HG03175 (cell line): Measurements from ENCODE around the gene HDAC5.
"Not testable (repeated sequence)": the region's sequence is repeated elsewhere in the genome, so short reads cannot be mapped to it uniquely, and the experiment has no call there.

Source experiments
- ATAC-seq: cut with Tn5 transposase; IDR thresholded peaks from one replicate; pipeline ENCODE4 v1.9.1; 2021; ENCODE audit warnings: mild to moderate bottlenecking, moderate library complexity; ENCODE audit not compliant: unreplicated experiment

Gene HDAC5

DNA sequence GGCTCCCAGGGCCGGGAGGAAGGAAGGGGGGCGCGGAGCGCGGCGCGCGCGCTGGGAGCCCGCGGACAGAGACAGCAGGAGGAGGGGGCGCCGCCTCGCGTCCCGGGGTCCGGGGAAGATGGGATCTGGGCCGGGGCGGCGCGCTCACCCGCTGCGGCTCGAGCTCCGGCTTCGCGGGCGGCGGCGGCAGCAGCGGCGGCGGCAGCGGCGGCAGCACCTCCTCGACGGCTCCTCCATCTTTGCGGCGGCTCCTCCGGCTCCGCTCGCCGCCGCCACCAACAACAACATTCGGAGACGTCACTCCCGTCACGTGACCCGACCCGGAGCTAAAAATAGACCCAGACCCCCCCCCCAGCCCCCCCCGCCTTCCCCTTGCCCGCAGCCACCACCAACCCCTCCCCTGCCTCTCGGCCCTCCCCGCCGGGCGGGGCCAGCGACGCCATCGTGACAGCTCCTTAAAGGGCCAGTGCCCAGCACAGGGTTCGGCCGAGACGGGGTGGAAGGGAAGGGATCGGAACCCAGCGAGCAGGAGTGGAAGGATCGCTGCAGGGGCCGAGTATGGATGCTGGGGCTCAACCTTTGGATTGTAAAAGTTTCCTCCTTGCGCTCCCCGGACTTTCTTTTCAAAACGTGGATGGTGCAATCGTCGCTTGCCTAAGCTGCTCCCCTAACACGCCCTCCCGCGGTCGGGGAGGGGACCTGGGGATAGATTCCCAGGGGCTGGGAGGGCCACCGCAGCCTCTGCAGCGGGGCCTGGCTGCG, at the start of gene HDAC5:
TSS of gene HDAC5 (minus strand) at position 286 of the 762 bp plus-strand sequence. CDS start 6,126 bp downstream, outside the sequence.
- peak; percentile 91 for ATAC-seq

DNA sequence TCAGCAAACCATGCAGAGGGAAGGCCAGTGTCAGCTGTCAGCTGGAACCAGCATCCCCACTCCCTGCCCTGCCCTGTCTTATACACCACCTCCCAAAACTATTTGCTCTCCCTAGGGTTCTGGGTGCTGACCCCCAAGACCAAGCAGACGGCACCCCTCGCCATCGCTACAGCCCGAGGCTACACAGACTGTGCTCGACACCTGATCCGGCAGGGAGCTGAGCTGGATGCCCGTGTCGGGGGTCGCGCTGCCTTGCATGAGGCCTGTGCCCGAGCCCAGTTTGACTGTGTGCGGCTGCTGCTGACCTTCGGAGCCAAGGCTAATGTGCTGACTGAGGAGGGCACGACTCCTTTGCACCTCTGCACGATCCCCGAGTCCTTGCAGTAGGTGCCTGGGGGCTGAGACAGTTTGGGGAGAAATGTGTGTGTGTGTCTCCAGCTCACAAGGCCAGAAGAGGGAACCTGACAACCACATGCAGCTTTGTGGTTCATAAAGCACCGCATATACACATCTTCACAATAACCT, 48.6 kb upstream of the HDAC5 start:
- no peak for ATAC-seq

DNA sequence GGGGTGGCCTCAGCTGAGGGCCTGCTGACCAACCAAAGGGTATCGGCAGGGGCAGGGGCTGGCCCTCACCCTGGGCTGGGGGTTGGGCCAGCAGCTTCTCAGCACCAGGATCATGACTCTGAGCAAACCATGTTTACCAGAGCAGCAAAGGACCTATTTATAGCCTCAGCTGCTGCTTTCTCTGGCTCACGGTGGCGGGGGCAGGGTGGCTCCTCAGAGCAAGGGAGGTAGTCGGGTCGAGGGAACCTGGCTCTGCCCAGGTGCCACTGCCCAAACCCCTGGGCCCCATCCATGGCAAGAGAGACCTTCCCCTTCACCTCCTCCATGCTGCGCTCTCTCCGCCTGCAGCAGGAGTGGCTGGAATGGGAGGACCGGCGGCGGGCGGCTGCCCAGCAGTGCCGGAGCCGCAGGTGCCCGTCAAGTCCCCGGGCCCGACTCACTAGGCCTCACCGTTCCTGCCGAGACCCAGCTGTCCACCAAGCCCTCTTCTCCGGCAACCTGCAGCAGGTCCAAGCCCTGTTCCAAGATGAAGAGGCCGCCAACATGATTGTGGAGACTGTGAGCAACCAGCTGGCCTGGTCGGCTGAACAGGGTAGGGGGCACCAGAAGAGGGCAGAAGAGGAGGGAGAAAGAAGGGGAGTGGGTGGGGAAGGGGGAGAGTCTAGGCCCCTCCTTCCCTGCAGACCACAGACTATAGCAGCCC, 47.2 kb upstream of the HDAC5 start, which contains the start of gene ASB16:
TSS of gene ASB16 (plus strand) at position 206 of the 703 bp plus-strand sequence. CDS start at position 292, 86 bp downstream.
- no peak for ATAC-seq

GRCh38 chr17:44170135-44170498, 46.7 kb upstream of the HDAC5 start:
- ATAC-seq = no peak

DNA sequence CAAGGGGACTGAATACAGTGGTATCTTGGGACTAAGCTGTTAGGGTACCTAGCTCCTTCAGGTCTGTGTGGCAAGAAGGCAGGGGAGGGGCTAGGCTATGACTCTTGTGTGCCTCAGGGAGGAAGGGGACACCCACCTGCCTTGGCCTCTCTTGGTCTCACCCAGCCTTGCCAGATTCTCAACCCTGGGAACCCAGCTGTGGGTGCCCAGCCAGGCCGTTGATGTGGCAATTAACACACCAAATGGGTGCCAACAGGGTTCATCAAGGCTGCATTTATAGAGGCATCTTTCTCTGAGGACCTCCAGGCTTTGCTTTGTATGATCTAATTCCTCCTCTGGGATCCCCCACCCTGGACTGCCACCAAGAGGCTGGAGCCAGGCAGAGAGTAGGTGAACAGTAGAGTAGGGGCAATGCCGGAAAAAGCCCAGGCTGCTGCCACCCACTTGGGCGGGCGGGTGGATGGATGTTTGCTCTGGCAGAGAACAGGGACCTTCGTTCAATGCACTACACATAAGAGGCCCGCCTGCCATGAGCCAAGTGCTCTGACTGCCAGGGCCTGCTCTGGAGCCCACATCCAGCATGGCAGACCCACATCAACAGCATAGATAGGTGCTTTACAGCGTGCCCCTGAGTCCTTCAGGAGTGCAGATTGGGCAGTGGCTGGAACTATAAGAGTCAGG, 43.9 kb upstream of the HDAC5 start:
- ATAC-seq = no peak

DNA sequence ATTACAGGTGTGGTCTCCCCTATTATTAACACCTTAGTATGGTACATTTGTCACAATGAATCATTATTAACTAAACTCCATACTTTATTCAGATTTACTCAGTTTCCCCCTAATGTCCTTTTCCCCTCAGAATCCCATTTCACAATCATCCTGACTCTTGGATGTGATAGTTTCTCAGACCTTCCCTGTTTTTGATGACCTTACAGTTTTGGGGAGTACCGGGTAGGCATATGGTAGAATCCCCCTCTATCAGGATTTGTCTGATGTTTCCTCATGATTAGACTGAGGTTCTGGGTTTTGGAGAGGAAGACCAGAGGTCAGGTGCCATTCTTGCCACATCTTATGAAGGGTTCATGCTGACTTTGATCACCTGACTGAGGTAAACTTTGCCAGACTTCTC, 41.0 kb upstream of the HDAC5 start:
- ATAC-seq = no peak

- ATAC-seq = no peak
These were observed 36.2 kb upstream of the HDAC5 start for GRCh38 chr17:44159519-44160210.

- ATAC-seq = no peak
These were observed 32.0 kb upstream of the HDAC5 start for GRCh38 chr17:44155488-44155887.

DNA sequence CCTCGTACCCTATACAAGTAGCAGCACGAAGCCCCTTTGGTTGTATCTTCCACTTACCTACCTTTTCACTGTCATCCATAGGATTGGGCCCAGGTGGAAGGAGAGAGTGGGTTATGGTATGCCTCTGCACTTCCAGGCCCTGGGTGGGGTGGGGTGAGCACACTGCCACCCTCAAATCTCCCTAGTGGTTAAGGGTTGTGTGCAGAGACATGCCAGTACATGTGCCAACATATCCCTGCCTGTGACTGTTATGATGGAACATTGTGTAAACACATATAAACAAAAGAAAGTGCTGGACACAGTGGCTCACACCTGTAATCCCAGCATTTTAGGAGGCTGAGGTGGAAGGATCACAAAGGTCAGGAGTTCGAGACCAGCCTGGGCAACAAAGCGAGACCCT, 29.4 kb upstream of the HDAC5 start:
- no peak for ATAC-seq

GRCh38 chr17:44149750-44150329, 26.4 kb upstream of the HDAC5 start:
- ATAC-seq = no peak

DNA sequence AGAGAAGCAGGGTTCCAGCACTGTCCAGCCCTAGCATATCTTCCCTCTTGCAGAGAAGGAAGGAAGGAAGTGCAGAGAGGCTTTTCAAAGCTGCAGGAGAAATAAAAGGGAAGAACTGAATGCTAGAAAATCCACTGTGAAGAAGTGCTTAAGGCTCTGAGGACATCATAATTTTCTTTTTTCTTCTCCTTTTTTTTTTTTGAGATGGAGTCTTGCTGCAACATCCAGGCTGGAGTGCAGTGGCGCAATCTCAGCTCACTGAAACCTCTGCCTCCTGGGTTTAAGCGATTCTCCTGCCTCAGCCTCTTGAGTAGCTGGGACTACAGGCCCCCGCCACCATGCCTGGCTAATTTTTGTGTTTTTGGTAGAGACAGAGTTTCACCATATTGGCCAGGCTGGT, 25.6 kb upstream of the HDAC5 start:
- ATAC-seq = not testable (repeated sequence)

DNA sequence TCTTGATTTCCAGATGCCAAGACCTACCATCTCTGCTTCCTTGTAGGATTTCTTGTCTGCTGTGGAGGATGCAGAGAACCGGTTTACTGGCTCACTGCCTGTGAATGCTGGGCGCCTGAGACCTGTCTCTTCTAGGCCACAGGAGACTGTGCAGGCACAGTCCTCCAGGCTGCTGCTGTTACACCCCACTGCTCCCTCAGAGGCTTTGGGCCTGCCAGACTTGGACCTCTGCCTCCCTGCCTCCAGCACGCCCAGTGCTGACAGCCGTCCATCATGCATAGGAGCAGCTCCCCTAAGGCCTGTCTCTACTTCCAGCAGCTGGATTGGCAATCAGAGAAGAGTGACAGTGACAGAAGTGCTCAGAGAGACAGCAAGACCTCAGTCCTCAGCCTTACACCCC, 24.4 kb upstream of the HDAC5 start:
- ATAC-seq = no peak

DNA sequence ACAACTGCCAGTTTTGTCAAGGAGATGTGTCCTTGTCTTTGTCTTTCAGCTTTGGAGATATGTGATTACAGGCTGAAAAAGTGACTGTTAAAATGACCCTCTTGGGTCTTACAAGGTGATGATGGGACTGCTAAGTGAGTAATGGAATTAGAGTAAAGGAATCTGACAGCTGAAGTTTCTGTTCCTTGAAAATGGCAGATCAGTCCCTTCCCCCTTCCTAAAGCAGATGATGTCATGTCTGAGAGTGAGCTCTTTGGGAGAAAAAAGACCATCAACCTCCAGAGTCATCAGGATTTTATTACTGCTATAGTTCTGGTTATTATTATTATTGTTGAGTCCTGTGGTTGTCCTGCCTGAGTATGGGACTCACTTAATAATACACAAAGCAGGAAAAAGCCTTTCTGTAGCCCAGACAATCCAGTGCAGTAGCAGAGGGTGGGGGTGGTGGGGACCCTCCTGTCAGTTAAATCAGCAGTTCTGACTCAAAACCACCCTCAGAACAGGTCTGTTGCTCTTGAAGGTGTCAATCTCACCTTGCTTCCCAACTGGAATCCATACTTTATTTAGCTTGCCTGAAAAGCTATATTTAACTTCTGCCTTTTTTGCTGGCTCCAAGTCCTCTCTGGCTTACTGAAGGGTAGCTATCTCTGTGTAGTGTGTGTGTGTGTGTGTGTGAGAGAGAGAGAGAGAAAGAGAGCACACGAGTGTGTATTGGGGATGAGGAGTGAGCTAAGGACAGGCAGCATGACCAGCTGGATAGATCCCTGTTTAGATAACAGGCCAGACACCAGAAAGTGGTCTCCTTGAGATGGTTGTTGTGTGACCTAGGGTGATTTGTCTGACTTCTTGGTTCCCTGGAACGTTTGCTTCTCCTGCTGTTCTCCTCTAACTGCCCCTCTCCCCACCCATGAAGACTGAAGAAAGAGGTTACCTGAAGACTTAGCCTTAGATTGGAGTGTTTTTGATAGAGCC, 23.2 kb upstream of the HDAC5 start:
- no peak for ATAC-seq

GRCh38 chr17:44144966-44145739, 21.7 kb upstream of the HDAC5 start:
- no peak for ATAC-seq

- ATAC-seq = not testable (repeated sequence)
These were observed 20.5 kb upstream of the HDAC5 start for GRCh38 chr17:44143921-44144320.

DNA sequence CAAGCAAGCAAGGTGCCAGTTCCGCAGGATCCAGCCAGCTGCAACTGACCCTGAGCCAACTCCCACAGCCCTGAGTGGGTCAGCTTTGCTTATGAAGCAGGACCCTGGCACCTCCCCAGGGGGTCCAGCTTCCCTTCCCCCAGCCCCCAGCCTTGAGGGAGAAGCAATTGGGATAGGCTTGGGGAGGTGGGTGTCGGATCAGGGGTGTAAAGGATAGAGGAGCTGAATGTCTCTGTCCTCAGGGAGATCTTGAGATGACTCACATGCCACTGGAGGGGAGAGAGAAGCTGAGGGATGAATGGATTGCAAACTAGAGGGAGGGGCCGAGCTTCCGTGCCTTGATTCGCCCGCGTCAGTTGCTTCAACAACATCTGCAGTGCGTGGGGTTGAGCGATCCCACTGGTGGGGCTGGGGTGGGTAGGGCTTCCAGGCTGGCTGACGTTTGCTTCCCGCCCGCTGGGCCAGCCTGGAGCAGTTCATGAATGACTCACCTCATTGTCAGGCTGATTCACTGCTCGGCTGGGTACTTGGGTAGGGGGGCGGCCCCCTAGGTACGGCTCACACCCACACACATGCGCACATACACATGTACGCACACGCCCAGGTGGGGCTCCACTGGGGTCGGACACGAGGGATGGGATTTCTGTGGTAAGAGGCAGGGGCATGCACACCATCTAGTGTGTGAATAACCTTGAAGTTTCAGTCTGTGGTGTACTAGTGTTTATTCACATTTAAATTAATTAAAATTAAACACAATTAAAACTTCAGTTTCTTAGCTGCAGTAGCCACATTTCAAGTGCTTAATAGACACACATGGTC, 14.7 kb upstream of the HDAC5 start:
- no peak for ATAC-seq

DNA sequence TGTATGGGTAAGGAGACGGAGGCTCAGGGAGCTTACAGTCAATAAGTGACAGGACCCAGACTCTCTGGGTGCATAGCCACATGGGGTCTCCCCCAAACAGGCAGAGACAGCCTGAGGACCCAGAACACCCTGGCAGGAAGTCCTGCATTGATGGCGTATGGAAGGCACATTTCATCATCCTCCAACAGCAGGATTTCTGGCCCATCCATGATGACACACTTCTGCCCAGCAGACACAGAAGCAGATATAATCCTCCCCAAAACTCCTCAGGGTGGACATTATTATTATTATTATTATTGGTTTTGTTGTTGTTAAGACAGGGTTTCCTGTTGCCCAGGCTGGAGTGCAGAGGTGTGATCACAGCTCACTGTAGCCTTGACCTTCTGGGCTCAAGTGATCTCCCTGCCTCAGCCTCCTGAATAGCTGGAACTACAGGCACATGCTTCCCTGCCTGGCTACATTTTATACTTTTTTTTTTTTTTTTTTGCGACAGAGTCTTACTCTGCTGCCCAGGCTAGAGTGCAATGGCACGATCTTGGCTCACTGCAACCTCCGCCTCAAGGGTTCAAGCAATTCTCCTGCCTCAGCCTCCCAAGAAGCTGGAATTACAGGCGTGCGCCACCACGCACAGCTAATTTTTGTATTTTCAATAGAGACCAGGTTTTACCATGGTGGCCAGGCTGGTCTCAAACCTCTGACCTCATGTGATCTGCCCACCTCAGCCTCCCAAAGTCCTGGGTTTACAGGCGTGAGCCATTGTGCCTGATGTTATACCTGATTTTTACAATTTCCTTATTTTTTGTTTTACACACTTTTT, 11.5 kb upstream of the HDAC5 start:
- ATAC-seq = no peak
